Astrocyte (in vitro differentiated cells and primary cell): ENCODE data around the gene CTCFL. TPM values are rescaled to one million over a fixed set of nuclear protein-coding genes. Genes with fewer than 3 reads are reported as not detected.

Source experiments
- DNase-seq: peaks from one replicate; pipeline ENCODE4 v3.0.0-alpha.2; 2010; ENCODE audit warnings: low read depth
- FAIRE-seq: peaks from 2 replicates; lab custom pipeline; 2011; peaks lifted over from hg19 to GRCh38; lab: Jason Lieb, UNC
- H2AFZ ChIP-seq: 2 replicates; pipeline ENCODE4 v1.6.0; 2012; ENCODE audit warnings: low read depth, low read length, inconsistent platforms
- H3K27ac ChIP-seq: 2 replicates; pipeline ENCODE4 v1.5.1; 2011; ENCODE audit warnings: low read depth, low read length, inconsistent platforms
- H3K27me3 ChIP-seq: 2 replicates; pipeline ENCODE4 v1.6.0; 2011; ENCODE audit warnings: low read length, inconsistent platforms; ENCODE audit not compliant: insufficient read depth
- H3K36me3 ChIP-seq: 2 replicates; pipeline ENCODE4 v1.5.1; 2011; ENCODE audit warnings: low read length, inconsistent platforms; ENCODE audit not compliant: insufficient read depth
- H3K4me1 ChIP-seq: 2 replicates; pipeline ENCODE4 v1.5.1; 2011; ENCODE audit warnings: low read length, inconsistent platforms; ENCODE audit not compliant: insufficient read depth
- H3K4me2 ChIP-seq: 2 replicates; pipeline ENCODE4 v1.6.0; 2012; ENCODE audit warnings: low read length, inconsistent platforms
- H3K4me3 ChIP-seq: 2 replicates; pipeline ENCODE4 v1.5.1; 2011; ENCODE audit warnings: low read depth, mild to moderate bottlenecking, low read length, inconsistent platforms; ENCODE audit not compliant: insufficient read depth
- H3K79me2 ChIP-seq: 2 replicates; pipeline ENCODE4 v1.6.0; 2012; ENCODE audit warnings: mild to moderate bottlenecking, low read length, inconsistent platforms; ENCODE audit not compliant: insufficient read depth
- H3K9ac ChIP-seq: 2 replicates; pipeline ENCODE4 v1.6.0; 2012; ENCODE audit warnings: mild to moderate bottlenecking, low read length, inconsistent platforms
- H3K9me3 ChIP-seq: 2 replicates; pipeline ENCODE4 v1.5.1; 2012; ENCODE audit warnings: low read depth, mild to moderate bottlenecking, low read length, inconsistent platforms; ENCODE audit not compliant: insufficient read depth
- H4K20me1 ChIP-seq: 2 replicates; pipeline ENCODE4 v1.6.0; 2012; ENCODE audit warnings: low read length, inconsistent platforms; ENCODE audit not compliant: insufficient read depth
- H3K27ac Mint-ChIP-seq: one replicate; pipeline ENCODE4 v1.8.0; 2021; ENCODE audit warnings: mild to moderate bottlenecking, mixed read lengths; ENCODE audit not compliant: unreplicated experiment
- H3K27me3 Mint-ChIP-seq: one replicate; pipeline ENCODE4 v1.8.0; 2021; ENCODE audit warnings: low read depth, mixed read lengths; ENCODE audit not compliant: unreplicated experiment
- H3K36me3 Mint-ChIP-seq: one replicate; pipeline ENCODE4 v1.8.0; 2021; ENCODE audit warnings: low read depth, mixed read lengths; ENCODE audit not compliant: unreplicated experiment
- H3K4me1 Mint-ChIP-seq: one replicate; pipeline ENCODE4 v1.8.0; 2021; ENCODE audit warnings: low read depth, mixed read lengths; ENCODE audit not compliant: unreplicated experiment
- H3K4me3 Mint-ChIP-seq: one replicate; pipeline ENCODE4 v1.8.0; 2021; ENCODE audit warnings: mild to moderate bottlenecking, moderate library complexity, mixed read lengths; ENCODE audit not compliant: unreplicated experiment
- H3K9me3 Mint-ChIP-seq: one replicate; pipeline ENCODE4 v1.8.0; 2021; ENCODE audit warnings: mild to moderate bottlenecking, mixed read lengths; ENCODE audit not compliant: unreplicated experiment
- EZH2 ChIP-seq: IDR thresholded peaks from 2 replicates; pipeline ENCODE4 v1.6.1; 2012; ENCODE audit warnings: mild to moderate bottlenecking, low read length, inconsistent platforms; ENCODE audit not compliant: insufficient read depth
- total RNA-seq: library from RNA; stranded (reverse); gene quantifications from 2 replicates; pipeline ENCODE4 v1.2.1, GENCODE V29; 2021
- TF ChIP-seq, protein P1 (sequence below): IDR thresholded peaks from 2 replicates; pipeline ENCODE4 v1.5.1; 2011; ENCODE audit warnings: low read depth, mild to moderate bottlenecking, inconsistent platforms, low read length, moderate library complexity; ENCODE audit not compliant: insufficient read depth

The CTCFL gene
- total RNA-seq, 1 donor from 2014 or later: not detected

GRCh38 chr20:57571782-57572416 lies 47.0 kb upstream of the CTCFL start:
- Histone ChIP-seq H3K4me3 (no peak overlapping the region), H3K4me1 (no peaks in the 10 kb centered on the region), H3K9me3 (peaks cover 3% of the 10 kb centered on the region), H3K27me3 (peaks cover 45% of the 10 kb centered on the region), H3K4me2 (no peak overlapping the region), H3K36me3 (no peaks in the 10 kb centered on the region), H3K79me2 (no peaks in the 10 kb centered on the region), H4K20me1 (no peaks in the 10 kb centered on the region), H2AFZ (no peak overlapping the region), H3K9ac (no peak overlapping the region), H3K27ac (no peak overlapping the region)
- DNase-seq: no peak
- Mint-ChIP-seq H3K9me3 (peaks cover 3% of the 10 kb centered on the region), H3K36me3 (no peaks in the 10 kb centered on the region), H3K4me3 (no peak overlapping the region), H3K4me1 (no peaks in the 10 kb centered on the region), H3K27ac (peak overlapping the region; percentile 43), H3K27me3 (peaks cover 47% of the 10 kb centered on the region)
- TF ChIP-seq EZH2: no peak
- TF ChIP-seq, protein P1, sequence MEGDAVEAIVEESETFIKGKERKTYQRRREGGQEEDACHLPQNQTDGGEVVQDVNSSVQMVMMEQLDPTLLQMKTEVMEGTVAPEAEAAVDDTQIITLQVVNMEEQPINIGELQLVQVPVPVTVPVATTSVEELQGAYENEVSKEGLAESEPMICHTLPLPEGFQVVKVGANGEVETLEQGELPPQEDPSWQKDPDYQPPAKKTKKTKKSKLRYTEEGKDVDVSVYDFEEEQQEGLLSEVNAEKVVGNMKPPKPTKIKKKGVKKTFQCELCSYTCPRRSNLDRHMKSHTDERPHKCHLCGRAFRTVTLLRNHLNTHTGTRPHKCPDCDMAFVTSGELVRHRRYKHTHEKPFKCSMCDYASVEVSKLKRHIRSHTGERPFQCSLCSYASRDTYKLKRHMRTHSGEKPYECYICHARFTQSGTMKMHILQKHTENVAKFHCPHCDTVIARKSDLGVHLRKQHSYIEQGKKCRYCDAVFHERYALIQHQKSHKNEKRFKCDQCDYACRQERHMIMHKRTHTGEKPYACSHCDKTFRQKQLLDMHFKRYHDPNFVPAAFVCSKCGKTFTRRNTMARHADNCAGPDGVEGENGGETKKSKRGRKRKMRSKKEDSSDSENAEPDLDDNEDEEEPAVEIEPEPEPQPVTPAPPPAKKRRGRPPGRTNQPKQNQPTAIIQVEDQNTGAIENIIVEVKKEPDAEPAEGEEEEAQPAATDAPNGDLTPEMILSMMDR: no peak
- no peak for FAIRE-seq

GRCh38 chr20:57570920-57571319 lies 46.0 kb upstream of the CTCFL start:
- Histone ChIP-seq H3K4me2 (no peak overlapping the region), H3K4me1 (no peaks in the 10 kb centered on the region), H4K20me1 (no peaks in the 10 kb centered on the region), H3K36me3 (no peaks in the 10 kb centered on the region), H3K9ac (no peak overlapping the region), H3K4me3 (no peak overlapping the region), H2AFZ (no peak overlapping the region), H3K9me3 (peaks cover 3% of the 10 kb centered on the region), H3K27ac (no peak overlapping the region), H3K79me2 (no peaks in the 10 kb centered on the region), H3K27me3 (peaks cover 37% of the 10 kb centered on the region)
- no peak overlapping the region for H3K27ac Mint-ChIP-seq
- FAIRE-seq (no peak), DNase-seq (no peak)
- H3K4me1 Mint-ChIP-seq: no peaks in the 10 kb centered on the region
- TF ChIP-seq EZH2: no peak
- TF ChIP-seq, protein P1: no peak
- peaks cover 3% of the 10 kb centered on the region for H3K9me3 Mint-ChIP-seq
- H3K36me3 Mint-ChIP-seq: no peaks in the 10 kb centered on the region
- peaks cover 57% of the 10 kb centered on the region for H3K27me3 Mint-ChIP-seq
- H3K4me3 Mint-ChIP-seq: no peak overlapping the region

- Mint-ChIP-seq H3K27me3 (peaks cover 59% of the 10 kb centered on the region), H3K9me3 (peaks cover 5% of the 10 kb centered on the region), H3K4me1 (no peaks in the 10 kb centered on the region), H3K36me3 (no peaks in the 10 kb centered on the region), H3K27ac (no peak overlapping the region), H3K4me3 (no peak overlapping the region)
- H3K79me2 ChIP-seq: no peaks in the 10 kb centered on the region
- H3K27ac ChIP-seq: no peak overlapping the region
- peaks cover 31% of the 10 kb centered on the region for H3K27me3 ChIP-seq
- H3K4me2 ChIP-seq: no peak overlapping the region
- H3K4me3 ChIP-seq: no peak overlapping the region
- no peak overlapping the region for H2AFZ ChIP-seq
- H3K9ac ChIP-seq: no peak overlapping the region
- no peak for DNase-seq
- TF ChIP-seq EZH2: no peak
- TF ChIP-seq, protein P1: no peak
- no peak for FAIRE-seq
- H3K4me1 ChIP-seq: no peaks in the 10 kb centered on the region
- no peaks in the 10 kb centered on the region for H3K9me3 ChIP-seq
- H4K20me1 ChIP-seq: no peaks in the 10 kb centered on the region
- H3K36me3 ChIP-seq: no peaks in the 10 kb centered on the region
These were observed 45.4 kb upstream of the CTCFL start for GRCh38 chr20:57570145-57570850.
